Fibroblast of lung (primary cell): ENCODE measurements around the gene PLD5.

Experiments used
- CTCF ChIP-seq, 2 donors: IDR thresholded peaks in 1 of 2; conservative IDR thresholded peaks in 1 of 2; 1 replicate in 1 of 2; 2 replicates in 1 of 2; pipeline ENCODE4 v1.5.1; 2011 to 2012; ENCODE audit warnings: low read length in 2 of 2, control low read depth in 1 of 2, inconsistent platforms in 1 of 2, low read depth in 1 of 2, mild to moderate bottlenecking in 1 of 2
- EZH2 ChIP-seq: IDR thresholded peaks from 2 replicates; pipeline ENCODE4 v1.5.1; 2012; ENCODE audit warnings: low read length, control low read depth, mild to moderate bottlenecking; ENCODE audit errors: missing control alignments

- TF ChIP-seq CTCF (conservative IDR thresholded peaks at IDR 0.05 in 1 of 2, IDR thresholded peaks at IDR 0.05 in 1 of 2; ENCODE audit: low read depth in 1 of 2, low read length in 2 of 2) (no peak), EZH2 (peak; percentile 4)
Measured at GRCh38 chr1:242525360-242525722, 844 bp upstream of the PLD5 start.
